ENCODE results near the gene SPATS2.

DNA sequence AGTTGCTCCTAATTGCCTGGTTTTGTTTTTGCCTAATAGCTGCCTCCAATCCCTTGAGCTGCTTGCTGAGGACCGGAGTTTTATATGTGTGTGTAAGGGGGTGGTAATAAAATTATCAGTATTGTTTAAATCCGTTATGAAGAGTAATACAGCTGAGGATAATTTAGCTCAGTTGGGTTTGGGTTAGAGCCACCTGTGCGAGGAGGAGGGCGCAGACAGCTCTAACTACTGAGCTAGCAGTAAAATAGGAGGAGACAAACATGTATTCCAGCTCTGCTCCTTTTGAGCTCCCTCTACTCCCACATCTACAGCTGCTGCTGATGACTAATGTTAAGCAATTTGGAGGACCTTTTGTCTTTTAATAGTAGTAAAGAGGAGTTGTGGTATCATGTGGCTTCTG lies 61.5 kb downstream of the SPATS2 start:
- TF ChIP-seq POLR2A (IDR thresholded peaks at IDR 0.05) = no peak
- TF ChIP-seq, protein P1, sequence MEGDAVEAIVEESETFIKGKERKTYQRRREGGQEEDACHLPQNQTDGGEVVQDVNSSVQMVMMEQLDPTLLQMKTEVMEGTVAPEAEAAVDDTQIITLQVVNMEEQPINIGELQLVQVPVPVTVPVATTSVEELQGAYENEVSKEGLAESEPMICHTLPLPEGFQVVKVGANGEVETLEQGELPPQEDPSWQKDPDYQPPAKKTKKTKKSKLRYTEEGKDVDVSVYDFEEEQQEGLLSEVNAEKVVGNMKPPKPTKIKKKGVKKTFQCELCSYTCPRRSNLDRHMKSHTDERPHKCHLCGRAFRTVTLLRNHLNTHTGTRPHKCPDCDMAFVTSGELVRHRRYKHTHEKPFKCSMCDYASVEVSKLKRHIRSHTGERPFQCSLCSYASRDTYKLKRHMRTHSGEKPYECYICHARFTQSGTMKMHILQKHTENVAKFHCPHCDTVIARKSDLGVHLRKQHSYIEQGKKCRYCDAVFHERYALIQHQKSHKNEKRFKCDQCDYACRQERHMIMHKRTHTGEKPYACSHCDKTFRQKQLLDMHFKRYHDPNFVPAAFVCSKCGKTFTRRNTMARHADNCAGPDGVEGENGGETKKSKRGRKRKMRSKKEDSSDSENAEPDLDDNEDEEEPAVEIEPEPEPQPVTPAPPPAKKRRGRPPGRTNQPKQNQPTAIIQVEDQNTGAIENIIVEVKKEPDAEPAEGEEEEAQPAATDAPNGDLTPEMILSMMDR (IDR thresholded peaks at IDR 0.05) = no peak

All from thyroid gland (tissue), 4 donors.